ENCODE results near the gene VAT1.

- TF ChIP-seq CTCF (IDR thresholded peaks at IDR 0.05) (no peak), POLR2A (IDR thresholded peaks at IDR 0.05) (no peak)
These were observed 39.9 kb downstream of the VAT1 start for GRCh38 chr17:42982266-42982665.

All from thyroid gland (tissue), 4 donors.